ENCODE measurements around the gene CYP4X1. TPM values are rescaled to one million over a fixed set of nuclear protein-coding genes. Genes with fewer than 3 reads are reported as not detected.

The CYP4X1 gene
- total and polyA plus RNA-seq, 2 of the 8 experiments (the other 6 are each of a cell fraction or from before 2014, with no cell fraction given): 1.3 to 3.5 TPM

DNA sequence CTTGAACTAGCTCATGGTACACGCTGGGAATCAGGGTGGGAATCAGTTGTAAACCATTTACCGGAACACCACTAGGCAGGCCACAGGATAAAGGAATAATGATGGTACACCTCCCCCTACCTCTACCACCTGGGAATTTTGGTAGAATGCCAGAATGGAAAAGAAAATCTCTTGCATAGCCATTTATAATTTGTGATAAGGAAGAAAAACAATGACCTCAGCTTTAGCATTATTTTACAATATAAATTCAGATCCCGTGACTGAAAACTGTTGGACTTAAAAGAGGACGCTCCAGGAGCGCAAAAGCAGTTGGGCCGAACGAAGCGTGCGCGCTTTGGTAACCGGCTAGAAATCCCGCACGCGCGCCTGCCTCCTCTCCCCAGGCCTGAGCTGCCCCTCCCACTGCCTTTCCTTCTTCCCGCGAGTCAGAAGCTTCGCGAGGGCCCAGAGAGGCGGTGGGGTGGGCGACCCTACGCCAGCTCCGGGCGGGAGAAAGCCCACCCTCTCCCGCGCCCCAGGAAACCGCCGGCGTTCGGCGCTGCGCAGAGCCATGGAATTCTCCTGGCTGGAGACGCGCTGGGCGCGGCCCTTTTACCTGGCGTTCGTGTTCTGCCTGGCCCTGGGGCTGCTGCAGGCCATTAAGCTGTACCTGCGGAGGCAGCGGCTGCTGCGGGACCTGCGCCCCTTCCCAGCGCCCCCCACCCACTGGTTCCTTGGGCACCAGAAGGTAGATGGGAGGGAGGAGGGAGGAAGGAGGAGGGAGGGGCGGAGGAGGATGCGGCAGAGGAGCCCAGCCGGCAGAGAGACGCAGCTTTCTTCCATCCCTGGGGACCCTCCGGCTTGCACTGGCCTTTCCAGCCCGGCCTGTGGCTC lies at the start of gene CYP4X1 (continued):
- TF ChIP-seq GTF2F1 (IDR thresholded peaks at IDR 0.05; ENCODE audit: borderline replicate concordance, low read depth, low read length): no peak
- TF ChIP-seq, protein P1, sequence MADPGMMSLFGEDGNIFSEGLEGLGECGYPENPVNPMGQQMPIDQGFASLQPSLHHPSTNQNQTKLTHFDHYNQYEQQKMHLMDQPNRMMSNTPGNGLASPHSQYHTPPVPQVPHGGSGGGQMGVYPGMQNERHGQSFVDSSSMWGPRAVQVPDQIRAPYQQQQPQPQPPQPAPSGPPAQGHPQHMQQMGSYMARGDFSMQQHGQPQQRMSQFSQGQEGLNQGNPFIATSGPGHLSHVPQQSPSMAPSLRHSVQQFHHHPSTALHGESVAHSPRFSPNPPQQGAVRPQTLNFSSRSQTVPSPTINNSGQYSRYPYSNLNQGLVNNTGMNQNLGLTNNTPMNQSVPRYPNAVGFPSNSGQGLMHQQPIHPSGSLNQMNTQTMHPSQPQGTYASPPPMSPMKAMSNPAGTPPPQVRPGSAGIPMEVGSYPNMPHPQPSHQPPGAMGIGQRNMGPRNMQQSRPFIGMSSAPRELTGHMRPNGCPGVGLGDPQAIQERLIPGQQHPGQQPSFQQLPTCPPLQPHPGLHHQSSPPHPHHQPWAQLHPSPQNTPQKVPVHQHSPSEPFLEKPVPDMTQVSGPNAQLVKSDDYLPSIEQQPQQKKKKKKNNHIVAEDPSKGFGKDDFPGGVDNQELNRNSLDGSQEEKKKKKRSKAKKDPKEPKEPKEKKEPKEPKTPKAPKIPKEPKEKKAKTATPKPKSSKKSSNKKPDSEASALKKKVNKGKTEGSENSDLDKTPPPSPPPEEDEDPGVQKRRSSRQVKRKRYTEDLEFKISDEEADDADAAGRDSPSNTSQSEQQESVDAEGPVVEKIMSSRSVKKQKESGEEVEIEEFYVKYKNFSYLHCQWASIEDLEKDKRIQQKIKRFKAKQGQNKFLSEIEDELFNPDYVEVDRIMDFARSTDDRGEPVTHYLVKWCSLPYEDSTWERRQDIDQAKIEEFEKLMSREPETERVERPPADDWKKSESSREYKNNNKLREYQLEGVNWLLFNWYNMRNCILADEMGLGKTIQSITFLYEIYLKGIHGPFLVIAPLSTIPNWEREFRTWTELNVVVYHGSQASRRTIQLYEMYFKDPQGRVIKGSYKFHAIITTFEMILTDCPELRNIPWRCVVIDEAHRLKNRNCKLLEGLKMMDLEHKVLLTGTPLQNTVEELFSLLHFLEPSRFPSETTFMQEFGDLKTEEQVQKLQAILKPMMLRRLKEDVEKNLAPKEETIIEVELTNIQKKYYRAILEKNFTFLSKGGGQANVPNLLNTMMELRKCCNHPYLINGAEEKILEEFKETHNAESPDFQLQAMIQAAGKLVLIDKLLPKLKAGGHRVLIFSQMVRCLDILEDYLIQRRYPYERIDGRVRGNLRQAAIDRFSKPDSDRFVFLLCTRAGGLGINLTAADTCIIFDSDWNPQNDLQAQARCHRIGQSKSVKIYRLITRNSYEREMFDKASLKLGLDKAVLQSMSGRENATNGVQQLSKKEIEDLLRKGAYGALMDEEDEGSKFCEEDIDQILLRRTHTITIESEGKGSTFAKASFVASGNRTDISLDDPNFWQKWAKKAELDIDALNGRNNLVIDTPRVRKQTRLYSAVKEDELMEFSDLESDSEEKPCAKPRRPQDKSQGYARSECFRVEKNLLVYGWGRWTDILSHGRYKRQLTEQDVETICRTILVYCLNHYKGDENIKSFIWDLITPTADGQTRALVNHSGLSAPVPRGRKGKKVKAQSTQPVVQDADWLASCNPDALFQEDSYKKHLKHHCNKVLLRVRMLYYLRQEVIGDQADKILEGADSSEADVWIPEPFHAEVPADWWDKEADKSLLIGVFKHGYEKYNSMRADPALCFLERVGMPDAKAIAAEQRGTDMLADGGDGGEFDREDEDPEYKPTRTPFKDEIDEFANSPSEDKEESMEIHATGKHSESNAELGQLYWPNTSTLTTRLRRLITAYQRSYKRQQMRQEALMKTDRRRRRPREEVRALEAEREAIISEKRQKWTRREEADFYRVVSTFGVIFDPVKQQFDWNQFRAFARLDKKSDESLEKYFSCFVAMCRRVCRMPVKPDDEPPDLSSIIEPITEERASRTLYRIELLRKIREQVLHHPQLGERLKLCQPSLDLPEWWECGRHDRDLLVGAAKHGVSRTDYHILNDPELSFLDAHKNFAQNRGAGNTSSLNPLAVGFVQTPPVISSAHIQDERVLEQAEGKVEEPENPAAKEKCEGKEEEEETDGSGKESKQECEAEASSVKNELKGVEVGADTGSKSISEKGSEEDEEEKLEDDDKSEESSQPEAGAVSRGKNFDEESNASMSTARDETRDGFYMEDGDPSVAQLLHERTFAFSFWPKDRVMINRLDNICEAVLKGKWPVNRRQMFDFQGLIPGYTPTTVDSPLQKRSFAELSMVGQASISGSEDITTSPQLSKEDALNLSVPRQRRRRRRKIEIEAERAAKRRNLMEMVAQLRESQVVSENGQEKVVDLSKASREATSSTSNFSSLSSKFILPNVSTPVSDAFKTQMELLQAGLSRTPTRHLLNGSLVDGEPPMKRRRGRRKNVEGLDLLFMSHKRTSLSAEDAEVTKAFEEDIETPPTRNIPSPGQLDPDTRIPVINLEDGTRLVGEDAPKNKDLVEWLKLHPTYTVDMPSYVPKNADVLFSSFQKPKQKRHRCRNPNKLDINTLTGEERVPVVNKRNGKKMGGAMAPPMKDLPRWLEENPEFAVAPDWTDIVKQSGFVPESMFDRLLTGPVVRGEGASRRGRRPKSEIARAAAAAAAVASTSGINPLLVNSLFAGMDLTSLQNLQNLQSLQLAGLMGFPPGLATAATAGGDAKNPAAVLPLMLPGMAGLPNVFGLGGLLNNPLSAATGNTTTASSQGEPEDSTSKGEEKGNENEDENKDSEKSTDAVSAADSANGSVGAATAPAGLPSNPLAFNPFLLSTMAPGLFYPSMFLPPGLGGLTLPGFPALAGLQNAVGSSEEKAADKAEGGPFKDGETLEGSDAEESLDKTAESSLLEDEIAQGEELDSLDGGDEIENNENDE (IDR thresholded peaks at IDR 0.05; ENCODE audit: insufficient replicate concordance, low read length): no peak
- TF ChIP-seq CHD1 (IDR thresholded peaks at IDR 0.05; ENCODE audit: low read depth, low read length): no peak
- TF ChIP-seq RFX5 (IDR thresholded peaks at IDR 0.05; ENCODE audit: borderline replicate concordance, low read depth, low read length): no peak
- TF ChIP-seq RXRA (IDR thresholded peaks at IDR 0.05; ENCODE audit: insufficient read depth, low read depth, low read length): no peak
- TF ChIP-seq YY1 (IDR thresholded peaks at IDR 0.05; ENCODE audit: low read depth, low read length): 0 out of 2 replicates have a peak, but pooled peaks have one; percentile 11
- no peak for TF ChIP-seq RNF2 (IDR thresholded peaks at IDR 0.05; ENCODE audit: borderline replicate concordance, low read depth, low read length, missing control alignments, poor library complexity, severe bottlenecking)
- TF ChIP-seq JUND (IDR thresholded peaks at IDR 0.05; ENCODE audit: low read length): no peak
- TF ChIP-seq, protein P2, sequence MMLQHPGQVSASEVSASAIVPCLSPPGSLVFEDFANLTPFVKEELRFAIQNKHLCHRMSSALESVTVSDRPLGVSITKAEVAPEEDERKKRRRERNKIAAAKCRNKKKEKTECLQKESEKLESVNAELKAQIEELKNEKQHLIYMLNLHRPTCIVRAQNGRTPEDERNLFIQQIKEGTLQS (IDR thresholded peaks at IDR 0.05; ENCODE audit: insufficient read depth, low read depth, low read length): no peak
